ENCODE data around the gene DDHD1. TPM values are rescaled to one million over a fixed set of nuclear protein-coding genes. Genes with fewer than 3 reads are reported as not detected.
A peak's percentile ranks its signal among the peaks of the same experiment; 100 is the strongest.

Gene DDHD1
- total RNA-seq, 1 donor from 2014 or later = 13.4 TPM

- peak; percentile 38 for DNase-seq
These were observed 120.8 kb downstream of the DDHD1 start for GRCh38 chr14:53032161-53032803.

- DNase-seq = no peak
These were observed 125.6 kb downstream of the DDHD1 start for GRCh38 chr14:53027562-53027961.

GRCh38 chr14:53027041-53027440 is 126.1 kb downstream of the DDHD1 start:
- DNase-seq = no peak

- no peak for DNase-seq
These were observed 129.8 kb downstream of the DDHD1 start for GRCh38 chr14:53023325-53023724.

GRCh38 chr14:53022593-53022992 is 130.5 kb downstream of the DDHD1 start:
- DNase-seq = no peak

GRCh38 chr14:53020193-53020932 is 132.8 kb downstream of the DDHD1 start:
- no peak for DNase-seq

GRCh38 chr14:53019406-53019805 is 133.7 kb downstream of the DDHD1 start:
- no peak for DNase-seq

- no peak for DNase-seq
These were observed 135.3 kb downstream of the DDHD1 start for GRCh38 chr14:53017837-53018236.

GRCh38 chr14:53016919-53017318 is 136.2 kb downstream of the DDHD1 start:
- DNase-seq = no peak

- DNase-seq = no peak
These were observed 136.6 kb downstream of the DDHD1 start for GRCh38 chr14:53016491-53016890.

- DNase-seq = peak; percentile 32
These were observed 142.1 kb downstream of the DDHD1 start for GRCh38 chr14:53011053-53011462.

GRCh38 chr14:53010193-53011040 is 142.7 kb downstream of the DDHD1 start:
- DNase-seq = no peak

GRCh38 chr14:53006931-53007562 is 146.1 kb downstream of the DDHD1 start:
- DNase-seq = no peak

- no peak for DNase-seq
These were observed 148.1 kb downstream of the DDHD1 start for GRCh38 chr14:53004976-53005375.

- DNase-seq = no peak
These were observed 149.3 kb downstream of the DDHD1 start for GRCh38 chr14:53003776-53004175.

GRCh38 chr14:53002576-53002975 is 150.5 kb downstream of the DDHD1 start:
- no peak for DNase-seq

- no peak for DNase-seq
These were observed 151.2 kb downstream of the DDHD1 start for GRCh38 chr14:53001787-53002378.

GRCh38 chr14:52998376-52999015 is 154.6 kb downstream of the DDHD1 start:
- no peak for DNase-seq

- no peak for DNase-seq
These were observed 156.6 kb downstream of the DDHD1 start for GRCh38 chr14:52996493-52996892.

GRCh38 chr14:52995998-52996397 is 157.1 kb downstream of the DDHD1 start:
- DNase-seq = no peak

GRCh38 chr14:52992236-52992870 is 160.8 kb downstream of the DDHD1 start:
- no peak for DNase-seq
